GM12878 (cell line): ENCODE data around the gene RPS10. TPM values are rescaled to one million over a fixed set of nuclear protein-coding genes. Genes with fewer than 3 reads are reported as not detected.

ENCODE experiments used
- ATF2 ChIP-seq: IDR thresholded peaks from 2 replicates; pipeline ENCODE4 v1.6.1; 2012; ENCODE audit warnings: low read length, inconsistent platforms
- BCL3 ChIP-seq: IDR thresholded peaks from 2 replicates; pipeline ENCODE4 v1.6.1; 2011; ENCODE audit warnings: borderline replicate concordance, low read depth, mild to moderate bottlenecking, moderate library complexity, low read length; ENCODE audit not compliant: insufficient read depth, poor library complexity, severe bottlenecking
- BCLAF1 ChIP-seq: fragments of 450-650 bp; IDR thresholded peaks from 2 replicates; pipeline ENCODE4 v1.6.1; 2017; ENCODE audit warnings: antibody characterized with exemption, mild to moderate bottlenecking, moderate library complexity
- CREB1 ChIP-seq: IDR thresholded peaks from 2 replicates; pipeline ENCODE4 v1.6.1; 2012; ENCODE audit warnings: low read depth, mild to moderate bottlenecking, inconsistent platforms
- DPF2 ChIP-seq: fragments of 450-650 bp; IDR thresholded peaks from 2 replicates; pipeline ENCODE4 v1.6.1; 2017; ENCODE audit warnings: mild to moderate bottlenecking
- FOS ChIP-seq: IDR thresholded peaks from 3 replicates; pipeline ENCODE4 v1.6.1; 2011; ENCODE audit warnings: borderline replicate concordance; ENCODE audit not compliant: insufficient read length; ENCODE audit errors: extremely low read depth
- FOXK2 ChIP-seq: fragments of 450-650 bp; IDR thresholded peaks from 2 replicates; pipeline ENCODE4 v1.6.1; 2017; ENCODE audit warnings: mild to moderate bottlenecking, moderate library complexity
- HDGF ChIP-seq: fragments of 450-650 bp; IDR thresholded peaks from 2 replicates; pipeline ENCODE4 v1.6.1; 2016; ENCODE audit warnings: antibody characterized with exemption
- IKZF2 ChIP-seq, 2 experiments: fragments of 450-650 bp; IDR thresholded peaks; 2 replicates each; pipeline ENCODE4 v1.6.1; 2017; ENCODE audit warnings: mild to moderate bottlenecking in 2 of 2, moderate library complexity in 2 of 2
- JUNB ChIP-seq: IDR thresholded peaks from 2 replicates; pipeline ENCODE4 v1.6.1; 2016; ENCODE audit warnings: antibody characterized with exemption, mild to moderate bottlenecking
- JUND ChIP-seq: IDR thresholded peaks from 2 replicates; pipeline ENCODE4 v1.6.1; 2012; ENCODE audit warnings: low read depth, mild to moderate bottlenecking, low read length, improper control_type of control experiment, moderate library complexity
- KAT2A ChIP-seq: conservative IDR thresholded peaks from 2 replicates; pipeline ENCODE4 v1.6.1; 2011; ENCODE audit warnings: low read depth, low read length; ENCODE audit not compliant: control insufficient read depth
- KLF5 ChIP-seq: fragments of 450-650 bp; IDR thresholded peaks from 2 replicates; pipeline ENCODE4 v1.6.1; 2014; ENCODE audit warnings: mild to moderate bottlenecking; ENCODE audit not compliant: partially characterized antibody
- LARP7 ChIP-seq: fragments of 450-650 bp; IDR thresholded peaks from 2 replicates; pipeline ENCODE4 v1.6.1; 2017; ENCODE audit warnings: mild to moderate bottlenecking
- MTA2 ChIP-seq: fragments of 450-650 bp; IDR thresholded peaks from 2 replicates; pipeline ENCODE4 v1.6.1; 2016; ENCODE audit warnings: low read depth, mild to moderate bottlenecking, moderate library complexity
- NFIC ChIP-seq: IDR thresholded peaks from 2 replicates; pipeline ENCODE4 v1.6.1; 2012; ENCODE audit warnings: low read depth, mild to moderate bottlenecking, inconsistent platforms, low read length, moderate library complexity
- NRF1 ChIP-seq: conservative IDR thresholded peaks from 2 replicates; pipeline ENCODE4 v1.6.1; 2011; ENCODE audit warnings: mild to moderate bottlenecking, low read depth, low read length, improper control_type of control experiment
- POLR2A ChIP-seq: IDR thresholded peaks from 2 replicates; pipeline ENCODE4 v1.6.1; 2011; ENCODE audit warnings: low read depth, mild to moderate bottlenecking, low read length
- RFX5 ChIP-seq: IDR thresholded peaks from 2 replicates; pipeline ENCODE4 v1.6.1; 2011; ENCODE audit warnings: low read depth, low read length, improper control_type of control experiment
- SP1 ChIP-seq: IDR thresholded peaks from one replicate; pipeline ENCODE4 v1.6.1; 2011; ENCODE audit warnings: low read depth, low read length
- SUZ12 ChIP-seq: fragments of 200-600 bp; sonication (generic); IDR thresholded peaks from one replicate; pipeline ENCODE4 v1.6.1; 2018; ENCODE audit warnings: antibody characterized with exemption, mild to moderate bottlenecking; ENCODE audit not compliant: unreplicated experiment
- YY1 ChIP-seq: IDR thresholded peaks from 2 replicates; pipeline ENCODE4 v1.6.1; 2011; ENCODE audit warnings: low read depth, mild to moderate bottlenecking, low read length
- ZNF207 ChIP-seq: fragments of 450-650 bp; IDR thresholded peaks from 2 replicates; pipeline ENCODE4 v1.6.1; 2014; ENCODE audit warnings: antibody characterized with exemption, mild to moderate bottlenecking, borderline replicate concordance
- ZNF217 ChIP-seq: fragments of 450-650 bp; IDR thresholded peaks from 2 replicates; pipeline ENCODE4 v1.6.1; 2017; ENCODE audit warnings: antibody characterized with exemption, mild to moderate bottlenecking
- ZNF274 ChIP-seq: IDR thresholded peaks from one replicate; pipeline ENCODE4 v1.8.0; 2011; ENCODE audit not compliant: insufficient read length, insufficient read depth
- polyA plus RNA-seq, 11 experiments: library from polyadenylated mRNA; depleted of rRNA in 4 of 11; unstranded in 6 of 11; stranded (reverse) in 5 of 11; fragments of >200 nt; fragmentation: Nextera tagmentation in 4 of 11; fragmentation: Illumina TruSeq in 1 of 11; extraction: Ambion mirVana in 4 of 11; extraction: Trizol in 1 of 11; gene quantifications; 1 replicate in 1 of 11; 2 replicates in 10 of 11; pipeline versions ENCODE4 v1.2.1 to v1.2.3, GENCODE V29; 2011 to 2016; ENCODE audit warnings: inconsistent platforms in 2 of 11, missing spikeins in 2 of 11, low read depth in 1 of 11
- total RNA-seq, 4 experiments: library from RNA; depleted of rRNA in 3 of 4; stranded (reverse); fragments of >200 nt in 3 of 4; fragmentation: Illumina TruSeq in 1 of 4; extraction: Trizol in 1 of 4; gene quantifications; 2 replicates each; pipeline versions ENCODE4 v1.2.1 to v1.2.3, GENCODE V29; 2013 to 2021
- TF ChIP-seq, protein P1 (sequence below): fragments of 450-650 bp; IDR thresholded peaks from 2 replicates; pipeline ENCODE4 v1.6.1; 2016; ENCODE audit warnings: mild to moderate bottlenecking

RPS10 gene
- total and polyA plus RNA-seq, 10 of the 15 experiments (the other 5 are each of a cell fraction or from before 2014, with no cell fraction given), result 1,546 to 3,970 (median 2,813) TPM

GRCh38 chr6:34425498-34426410, at the start of gene RPS10 (continued):
- TF ChIP-seq NRF1, result peak; percentile 36; the same call in 1 of the 2 replicates
- TF ChIP-seq MTA2, result no peak
- peak; percentile 95 for TF ChIP-seq POLR2A
- no peak for TF ChIP-seq ZNF274
- TF ChIP-seq KAT2A, result no peak
- no peak for TF ChIP-seq HDGF
- no peak for TF ChIP-seq JUND
- peak; percentile 58 for TF ChIP-seq BCL3
- no peak for TF ChIP-seq ZNF207
- TF ChIP-seq NFIC, result no peak
- peak; percentile 62 for TF ChIP-seq SP1
- no peak for TF ChIP-seq JUNB
- TF ChIP-seq YY1, result 0 out of 2 replicates have a peak, but pooled peaks have one; percentile 6
- peak; percentile 79 for TF ChIP-seq LARP7
- TF ChIP-seq BCLAF1, result no peak
- no peak for TF ChIP-seq FOXK2
- no peak for TF ChIP-seq FOS
- TF ChIP-seq CREB1, result 0 out of 2 replicates have a peak, but pooled peaks have one; percentile 37
- no peak for TF ChIP-seq RFX5
- peak; percentile 58; the same call in 1 of the 2 replicates for TF ChIP-seq DPF2
- TF ChIP-seq IKZF2 (IDR thresholded peaks at IDR 0.05), result 0 out of 4 replicates have a peak, but pooled peaks have one; percentile 34 to 64
- peak; percentile 66 for TF ChIP-seq KLF5
- TF ChIP-seq, protein P1, sequence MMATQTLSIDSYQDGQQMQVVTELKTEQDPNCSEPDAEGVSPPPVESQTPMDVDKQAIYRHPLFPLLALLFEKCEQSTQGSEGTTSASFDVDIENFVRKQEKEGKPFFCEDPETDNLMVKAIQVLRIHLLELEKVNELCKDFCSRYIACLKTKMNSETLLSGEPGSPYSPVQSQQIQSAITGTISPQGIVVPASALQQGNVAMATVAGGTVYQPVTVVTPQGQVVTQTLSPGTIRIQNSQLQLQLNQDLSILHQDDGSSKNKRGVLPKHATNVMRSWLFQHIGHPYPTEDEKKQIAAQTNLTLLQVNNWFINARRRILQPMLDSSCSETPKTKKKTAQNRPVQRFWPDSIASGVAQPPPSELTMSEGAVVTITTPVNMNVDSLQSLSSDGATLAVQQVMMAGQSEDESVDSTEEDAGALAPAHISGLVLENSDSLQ, result no peak
- no peak for TF ChIP-seq SUZ12
- TF ChIP-seq ATF2, result no peak
- no peak for TF ChIP-seq ZNF217
